Body of pancreas (tissue), 4 donors: ENCODE results near the gene SLC22A15.

Source experiments
- CTCF ChIP-seq, 7 experiments: fragments of 450-650 bp in 4 of 7; fragments of 200-600 bp in 3 of 7; sonication (generic) in 3 of 7; IDR thresholded peaks; one replicate each; pipeline ENCODE4 v1.5.1; 2016 to 2019; ENCODE audit warnings: antibody characterized with exemption in 7 of 7
- POLR2A ChIP-seq, 3 donors: fragments of 450-650 bp; IDR thresholded peaks; one replicate each; pipeline ENCODE4 v1.6.1; 2016; ENCODE audit warnings: antibody characterized with exemption in 3 of 3, mild to moderate bottlenecking in 2 of 3

- TF ChIP-seq POLR2A (IDR thresholded peaks at IDR 0.05) (no peak), CTCF (IDR thresholded peaks at IDR 0.05) (no peak)
These were observed 116.6 kb downstream of the SLC22A15 start for GRCh38 chr1:116092752-116093489.
